ENCODE data around the gene MGAT5B.

MGAT5B gene

GRCh38 chr17:76943781-76944213, 75.6 kb downstream of the MGAT5B start:
- H3K4me3 ChIP-seq, result no peak overlapping the region
- H3K27ac ChIP-seq, result no peak overlapping the region

DNA sequence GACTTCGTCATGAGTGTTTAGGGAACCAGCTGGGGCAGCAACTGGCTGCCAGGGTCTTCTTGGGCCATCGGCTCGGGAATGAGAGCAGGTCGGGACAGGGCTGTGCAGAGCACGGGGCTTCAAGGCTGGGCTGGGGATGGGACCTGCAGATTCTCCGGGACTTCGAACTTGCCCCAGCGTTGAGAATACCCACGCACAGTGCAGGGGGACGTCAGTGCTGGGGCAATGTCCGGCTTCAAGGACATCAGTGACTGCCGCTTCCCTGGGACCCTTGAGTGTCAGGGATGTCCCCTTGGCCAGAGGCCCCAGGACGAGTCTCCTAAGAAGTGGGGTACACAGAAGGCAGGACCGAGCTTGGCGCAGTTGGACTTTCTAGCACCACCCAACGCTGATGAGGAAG, 76.3 kb downstream of the MGAT5B start:
- no peak overlapping the region for H3K4me3 ChIP-seq
- no peak overlapping the region for H3K27ac ChIP-seq

- Histone ChIP-seq H3K4me3 (no peak overlapping the region), H3K27ac (no peak overlapping the region)
These were observed 78.0 kb downstream of the MGAT5B start for GRCh38 chr17:76946111-76946771.

DNA sequence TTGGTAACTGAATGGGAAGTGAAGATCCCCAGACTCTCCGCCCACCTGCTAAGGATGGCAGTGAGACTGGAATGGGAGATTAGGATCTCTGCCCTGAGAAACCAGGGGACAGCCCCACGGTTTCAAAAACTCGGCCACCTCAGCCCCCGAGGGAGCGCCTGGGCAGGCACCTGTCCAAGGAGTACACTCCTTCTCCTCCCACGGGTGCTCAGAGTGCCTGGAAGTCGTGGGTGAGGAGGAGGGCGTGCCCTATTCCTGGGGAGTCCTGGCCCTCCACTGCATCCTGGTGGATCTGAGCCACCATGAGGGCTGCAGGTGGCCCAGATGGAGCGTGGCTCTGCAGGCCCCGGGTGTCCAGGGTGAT, 78.5 kb downstream of the MGAT5B start:
- no peak overlapping the region for H3K4me3 ChIP-seq
- no peak overlapping the region for H3K27ac ChIP-seq

- Histone ChIP-seq H3K4me3 (no peak overlapping the region), H3K27ac (no peak overlapping the region)
These were observed 79.1 kb downstream of the MGAT5B start for GRCh38 chr17:76947309-76947708.

- H3K4me3 ChIP-seq, result no peak overlapping the region
- no peak overlapping the region for H3K27ac ChIP-seq
These were observed 79.6 kb downstream of the MGAT5B start for GRCh38 chr17:76947771-76948170.

- Histone ChIP-seq H3K27ac (no peak overlapping the region), H3K4me3 (no peak overlapping the region)
These were observed 80.1 kb downstream of the MGAT5B start for GRCh38 chr17:76948301-76948700.

DNA sequence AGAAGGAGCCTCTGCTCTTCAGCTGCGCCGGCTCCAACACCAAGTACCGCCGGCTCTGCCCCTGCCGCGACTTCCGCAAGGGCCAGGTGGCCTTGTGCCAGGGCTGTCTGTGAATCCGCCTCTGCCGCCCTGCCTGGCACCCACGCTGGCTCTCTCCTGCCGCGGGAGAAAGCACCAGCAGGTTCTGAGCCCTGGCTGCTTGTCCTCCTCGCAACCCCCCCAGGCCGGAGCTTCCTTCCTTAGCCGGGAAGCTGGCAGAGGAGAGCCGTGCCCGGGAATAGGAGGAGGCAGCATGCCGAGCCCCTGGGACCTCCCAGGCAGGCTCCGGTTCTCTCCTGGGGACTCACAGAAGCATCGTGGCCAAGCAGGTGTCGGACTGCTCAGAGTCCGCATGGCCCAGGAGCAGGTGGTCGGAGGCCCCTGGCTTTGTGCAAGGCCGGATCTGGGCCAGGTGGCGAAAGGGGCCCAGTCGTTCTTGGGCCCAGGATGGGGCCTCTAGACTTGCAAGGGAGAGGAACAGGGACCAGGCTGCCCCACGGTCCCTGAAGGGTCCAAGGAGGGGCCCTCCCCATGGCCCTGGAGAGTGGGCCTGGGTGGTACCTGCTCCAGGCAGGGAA, 80.6 kb downstream of the MGAT5B start:
- Histone ChIP-seq H3K4me3 (no peak overlapping the region), H3K27ac (no peak overlapping the region)

- Histone ChIP-seq H3K4me3 (no peak overlapping the region), H3K27ac (no peak overlapping the region)
These were observed 81.9 kb downstream of the MGAT5B start for GRCh38 chr17:76949913-76950695.

- no peak overlapping the region for H3K27ac ChIP-seq
- no peak overlapping the region for H3K4me3 ChIP-seq
These were observed 83.2 kb downstream of the MGAT5B start for GRCh38 chr17:76951375-76951905.

DNA sequence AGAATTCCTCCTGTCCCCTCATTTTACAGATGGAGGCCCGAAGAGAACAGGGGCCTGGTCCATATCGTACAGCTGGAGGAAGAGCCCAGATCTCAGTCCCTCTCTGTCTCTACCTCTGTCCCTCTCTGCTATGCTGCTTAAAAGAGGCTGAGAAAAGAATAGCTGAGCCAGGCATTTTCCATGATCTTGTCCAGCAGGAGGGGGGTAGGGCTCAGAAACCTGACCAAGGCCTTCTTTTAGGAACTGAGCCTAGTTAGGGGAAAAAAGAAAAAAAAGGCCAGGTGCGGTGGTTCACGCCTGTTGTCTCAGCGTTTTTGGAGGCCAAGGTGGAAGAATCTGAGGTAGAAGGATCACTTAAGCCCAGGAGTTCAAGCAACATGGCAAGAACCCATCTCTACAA, 84.2 kb downstream of the MGAT5B start:
- no peak overlapping the region for H3K27ac ChIP-seq
- no peak overlapping the region for H3K4me3 ChIP-seq

GRCh38 chr17:76953066-76953465, 84.9 kb downstream of the MGAT5B start:
- H3K4me3 ChIP-seq, result no peak overlapping the region
- H3K27ac ChIP-seq, result no peak overlapping the region

DNA sequence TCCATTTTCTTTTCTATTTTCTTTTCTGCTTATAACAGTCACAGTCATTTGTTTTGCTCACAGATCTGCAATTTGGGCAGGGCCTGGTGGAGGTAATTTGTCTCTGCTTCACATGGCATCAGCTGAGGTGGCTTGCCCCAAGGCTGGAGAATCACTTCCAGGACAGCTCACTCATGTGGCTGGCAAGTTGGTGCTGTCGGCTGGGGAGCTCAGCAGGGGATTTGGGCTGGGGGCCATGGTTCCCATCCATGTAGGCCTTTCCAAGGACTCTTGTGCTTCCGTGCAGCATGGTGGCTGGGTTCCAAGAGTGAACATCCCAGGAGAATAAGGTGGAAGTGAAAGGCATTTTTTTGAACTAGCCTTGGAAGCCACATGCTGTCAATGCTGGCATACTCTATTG, 85.7 kb downstream of the MGAT5B start:
- Histone ChIP-seq H3K27ac (no peak overlapping the region), H3K4me3 (no peak overlapping the region)

- Histone ChIP-seq H3K27ac (no peak overlapping the region), H3K4me3 (no peak overlapping the region)
These were observed 87.0 kb downstream of the MGAT5B start for GRCh38 chr17:76955191-76955590.

DNA sequence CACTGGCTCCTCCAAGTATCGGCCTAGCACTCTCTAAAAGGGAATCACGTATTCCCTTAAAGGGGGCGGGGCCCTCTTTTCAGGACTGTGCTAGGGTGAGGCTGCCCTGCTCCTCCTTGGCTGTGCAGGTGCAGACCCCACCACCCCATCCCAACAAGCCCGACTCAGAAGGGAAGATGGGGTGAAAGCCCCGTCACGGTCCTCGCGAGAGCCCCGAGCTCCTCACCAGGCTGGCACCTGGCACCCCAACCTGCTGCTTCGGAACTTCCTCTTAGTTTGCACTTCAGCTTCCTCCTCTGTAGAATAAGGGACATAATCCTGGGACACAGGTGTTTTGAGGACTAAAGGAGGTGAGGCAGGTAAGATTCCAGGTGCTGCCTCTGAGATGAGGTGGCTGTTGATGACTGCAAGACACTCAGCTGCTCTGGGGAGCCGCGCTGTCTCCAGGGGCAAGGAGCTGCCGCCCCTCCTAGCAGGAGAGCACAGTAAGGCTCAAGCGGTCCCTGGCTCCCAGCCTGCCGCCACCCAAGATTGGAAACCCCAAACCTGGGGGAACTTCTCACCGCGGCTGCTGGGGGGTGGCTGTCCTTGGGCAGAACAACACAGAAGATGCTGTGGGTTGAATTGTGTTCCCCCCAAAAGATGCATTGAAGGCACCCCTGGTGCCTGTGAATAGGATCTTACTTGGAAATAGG, 88.8 kb downstream of the MGAT5B start:
- no peak overlapping the region for H3K4me3 ChIP-seq
- no peak overlapping the region for H3K27ac ChIP-seq

DNA sequence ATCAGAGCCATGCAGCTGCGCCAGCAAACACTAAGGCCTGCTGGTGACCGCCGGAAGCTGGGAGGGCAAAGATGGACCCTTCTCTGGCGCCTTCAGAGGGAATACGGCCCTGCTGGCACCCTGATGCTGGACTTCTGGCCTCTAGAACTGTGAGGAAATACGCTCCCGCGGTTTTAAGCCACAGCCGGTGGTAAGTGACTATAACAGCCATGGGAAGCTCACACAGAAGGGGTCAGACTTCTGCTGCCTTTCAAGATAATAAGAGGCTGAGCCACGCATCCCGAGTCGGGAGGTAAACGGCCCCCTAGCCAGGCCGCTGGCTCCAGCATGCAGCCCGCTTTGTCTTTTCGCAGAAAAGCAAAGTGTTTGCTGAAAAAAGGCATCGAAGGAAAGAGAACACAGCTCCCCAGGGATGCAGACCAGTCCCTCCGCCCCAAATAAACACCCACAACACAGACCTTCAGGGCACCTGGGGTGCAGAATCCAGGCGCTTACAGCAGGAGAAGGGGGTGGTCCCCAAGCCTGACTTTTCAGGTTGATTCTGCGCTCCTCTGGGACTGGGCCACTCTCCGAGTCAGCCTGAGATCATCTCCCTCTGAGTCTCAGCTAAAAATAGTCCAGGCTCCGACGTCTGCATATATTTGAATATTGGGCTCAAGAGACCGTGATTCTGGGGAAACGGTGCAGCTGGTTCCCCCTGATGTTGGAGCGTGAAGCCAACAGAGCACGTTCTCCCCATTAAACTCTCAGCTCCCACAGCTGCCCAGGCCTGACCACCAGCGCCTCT, 89.7 kb downstream of the MGAT5B start:
- no peak overlapping the region for H3K27ac ChIP-seq

DNA sequence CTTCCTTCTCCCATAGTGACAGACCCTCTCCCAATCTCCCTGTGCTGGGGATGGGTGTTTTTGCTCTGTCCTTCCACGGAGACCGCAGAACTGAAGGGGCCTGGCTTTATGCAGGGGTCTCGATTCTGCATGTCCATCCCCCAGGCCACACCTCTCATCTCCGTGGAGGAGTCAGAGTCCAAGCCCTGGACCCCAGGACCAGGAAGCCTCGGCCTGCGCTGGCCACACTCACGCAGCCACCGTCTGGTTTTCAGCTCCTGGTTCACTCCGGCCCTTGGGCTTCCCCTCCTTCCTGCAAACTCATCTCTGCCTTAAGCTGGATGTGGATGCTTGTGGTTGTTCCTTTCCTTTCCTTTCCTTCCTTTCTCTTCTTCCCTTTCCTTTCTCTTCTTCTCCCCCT, 90.8 kb downstream of the MGAT5B start:
- H3K27ac ChIP-seq, result no peak overlapping the region
- H3K4me3 ChIP-seq, result no peak overlapping the region

More for the DNA sequence above, 89.7 kb downstream of the MGAT5B start:
- H3K4me3 ChIP-seq, result no peak overlapping the region

GRCh38 chr17:76961869-76962268, 93.7 kb downstream of the MGAT5B start:
- Histone ChIP-seq H3K27ac (no peak overlapping the region), H3K4me3 (no peak overlapping the region)

GRCh38 chr17:76962858-76963257, 94.7 kb downstream of the MGAT5B start:
- Histone ChIP-seq H3K4me3 (no peak overlapping the region), H3K27ac (no peak overlapping the region)

DNA sequence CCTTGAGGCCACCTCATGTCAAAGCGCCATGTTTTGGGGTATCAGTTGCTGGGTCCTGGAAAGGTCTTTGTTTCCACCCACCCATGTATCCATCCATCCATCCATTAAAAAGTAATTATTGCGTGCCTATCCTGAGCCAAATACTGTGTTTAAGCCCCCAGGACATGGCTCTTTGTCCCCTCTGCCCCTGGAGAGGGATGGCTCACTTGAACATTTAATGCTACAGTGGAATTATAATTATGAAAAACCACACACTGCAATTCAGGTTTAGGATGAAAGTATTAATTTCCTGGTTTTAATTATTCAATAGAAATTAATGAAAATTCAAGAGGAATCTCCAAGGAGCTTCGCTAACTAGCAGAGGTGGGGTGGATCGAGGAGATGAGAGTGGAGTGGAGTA, 97.8 kb downstream of the MGAT5B start:
- Histone ChIP-seq H3K27ac (no peak overlapping the region), H3K4me3 (no peak overlapping the region)

Measured in skin epidermis (tissue), 12 donors.